Posterior vena cava (tissue), 2 donors: ENCODE measurements around the gene HDAC9. TPM values are rescaled to one million over a fixed set of nuclear protein-coding genes. Genes with fewer than 3 reads are reported as not detected.
"Not testable (repeated sequence)": the region's sequence is repeated elsewhere in the genome, so short reads cannot be mapped to it uniquely, and the experiment has no call there.

Experiments
- DNase-seq: peaks from one replicate; pipeline ENCODE4 v3.0.0-alpha.2; 2020; ENCODE audit warnings: low spot score
- intact Hi-C, 2 donors: fragments of 100-400 bp; cut with DNase I; formaldehyde crosslinking; loops; one replicate each; pipeline versions ENCODE4 v1.14.1 to v1.14.2; 2022 to 2023
- total RNA-seq, 2 donors: library from RNA; stranded (reverse); fragmentation: NEBNext Ultra II Directional; extraction: Animal tissue kit (Norgen Biotek cat#: 25700); gene quantifications; one replicate each; pipeline ENCODE4 v1.2.1, GENCODE V29; 2021
- donor health status: DM: yes; HTN: yes; CAD: no.
- donor health status: DM: yes; HTN: yes; CAD: no.

Gene HDAC9
- total RNA-seq, 2 donors from 2014 or later, result 42.3 to 145 TPM

DNA sequence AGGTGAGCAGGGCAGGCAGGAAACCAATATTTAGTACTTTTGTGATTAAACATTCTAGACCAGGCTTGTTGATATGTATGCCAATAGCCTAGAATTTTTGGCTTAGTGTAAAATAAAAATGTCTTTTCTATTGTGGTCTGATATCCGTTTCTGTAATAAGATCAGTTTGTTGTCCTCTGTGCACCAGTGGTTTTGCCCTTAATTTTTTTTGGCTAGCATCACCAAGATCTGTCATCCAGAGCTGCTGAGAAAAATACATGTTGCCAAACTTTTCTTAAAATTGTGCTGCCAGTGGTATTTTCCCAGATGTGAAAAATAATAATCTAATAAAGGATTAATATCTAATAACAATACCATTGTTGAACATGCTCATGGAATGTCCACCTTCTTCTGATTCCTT lies 506.3 kb downstream of the HDAC9 start:
- intact Hi-C loops, result no loop called here
- no peak for DNase-seq

GRCh38 chr7:19009241-19009935 lies 513.8 kb downstream of the HDAC9 start:
- DNase-seq, result no peak
- intact Hi-C loops, result no loop called here

- intact Hi-C loops, result no loop called here
- DNase-seq, result no peak
Observed at GRCh38 chr7:19009936-19010280, 514.4 kb downstream of the HDAC9 start.

DNA sequence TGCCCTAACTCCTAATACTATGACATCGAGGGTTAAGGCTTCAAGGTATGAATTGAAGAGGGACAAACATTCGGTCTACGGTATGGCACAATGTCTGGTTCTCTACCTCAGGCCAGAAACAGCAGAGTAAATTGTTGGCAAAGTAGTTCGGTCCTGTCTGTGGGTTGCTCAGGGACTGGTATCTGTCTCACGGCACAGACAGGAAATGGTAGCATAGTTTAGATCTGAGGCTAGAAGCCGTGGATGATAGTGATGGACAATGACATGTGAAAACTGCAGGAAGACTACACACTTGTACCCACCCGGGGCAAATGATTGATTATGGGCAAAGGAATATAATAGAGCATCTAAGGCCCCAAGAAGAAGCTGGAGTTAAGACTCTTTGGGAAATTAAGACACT lies 515.7 kb downstream of the HDAC9 start:
- intact Hi-C loops, result no loop called here
- no peak for DNase-seq

GRCh38 chr7:19015098-19015497 lies 519.5 kb downstream of the HDAC9 start:
- intact Hi-C loops, result no loop called here
- no peak for DNase-seq

GRCh38 chr7:19016140-19016539 lies 520.6 kb downstream of the HDAC9 start:
- DNase-seq, result no peak
- intact Hi-C loops, result no loop called here

DNA sequence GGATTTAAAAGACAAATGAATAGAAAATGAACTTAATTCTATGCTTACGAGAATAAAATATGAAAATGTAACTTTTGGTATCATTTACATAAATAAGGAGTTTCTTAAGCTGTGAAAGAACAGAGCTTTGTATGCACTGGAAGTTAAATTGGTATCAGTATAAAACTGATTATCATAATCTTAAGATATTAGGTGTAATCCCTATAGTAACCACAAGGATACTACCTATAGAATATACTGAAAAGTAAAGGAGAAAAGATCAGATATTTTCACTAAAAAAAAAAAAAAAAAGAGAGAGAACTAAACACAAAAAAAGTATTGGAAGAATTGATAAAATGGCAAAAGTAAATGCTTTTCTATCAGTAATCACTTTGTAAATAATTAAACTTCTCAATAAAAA lies 521.8 kb downstream of the HDAC9 start:
- intact Hi-C loops, result no loop called here

DNA sequence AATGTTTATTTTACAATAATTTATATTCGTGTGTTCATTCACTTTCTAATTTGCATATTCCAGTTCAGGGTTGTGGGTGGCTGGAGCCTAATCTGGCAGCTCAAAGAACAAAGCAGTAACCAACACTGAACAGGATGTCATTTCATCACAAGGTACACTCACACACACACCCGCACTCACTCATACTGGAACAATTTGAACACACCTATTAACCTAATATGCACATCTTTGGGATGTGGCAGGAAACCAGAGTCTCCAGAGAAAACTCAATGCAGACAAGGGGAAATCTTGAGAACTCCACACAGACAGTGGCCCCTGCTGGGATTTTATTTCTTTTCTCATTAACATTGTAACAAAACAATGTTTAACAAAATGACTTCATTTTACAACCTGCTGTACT lies 524.5 kb downstream of the HDAC9 start:
- DNase-seq, result no peak
- intact Hi-C loops, result no loop called here

More for the DNA sequence above, 521.8 kb downstream of the HDAC9 start:
- no peak for DNase-seq

DNA sequence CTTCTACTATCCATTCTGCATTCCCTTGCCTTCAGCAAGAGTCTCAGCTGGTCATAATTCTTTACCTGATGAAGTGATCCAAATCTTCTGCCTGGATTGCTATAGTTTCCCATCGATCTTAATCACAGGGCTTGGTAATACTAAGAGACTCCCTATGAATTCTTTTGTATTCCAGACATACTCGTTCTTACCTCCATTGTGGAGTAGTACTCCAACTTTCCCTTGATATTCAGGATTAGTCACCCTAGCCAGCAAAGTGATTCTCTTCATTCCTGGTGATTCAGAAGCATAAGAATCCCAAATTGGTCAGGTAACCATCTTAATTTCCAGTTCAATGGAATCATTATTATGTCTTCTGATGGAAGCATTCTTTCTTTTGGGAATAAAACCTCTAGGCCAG lies 525.2 kb downstream of the HDAC9 start:
- DNase-seq, result no peak
- intact Hi-C loops, result no loop called here

DNA sequence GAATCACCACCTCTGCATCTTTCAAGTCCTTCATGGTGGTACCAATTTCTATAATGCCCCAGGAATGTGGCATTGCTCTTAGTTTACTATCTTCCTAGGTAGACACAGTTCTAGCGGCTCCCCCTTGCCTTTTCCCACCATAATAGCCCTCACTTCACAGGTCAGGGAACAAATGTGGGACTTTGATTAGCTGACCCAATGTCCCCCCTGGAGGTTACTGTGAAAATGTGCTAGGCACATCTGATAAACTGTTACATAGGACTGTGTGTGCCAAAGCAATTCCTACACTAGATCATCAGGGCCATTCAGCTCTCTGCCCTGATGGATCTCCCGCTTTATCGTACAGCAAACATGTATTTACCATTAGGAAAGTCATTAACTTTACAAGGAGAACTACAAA lies 527.9 kb downstream of the HDAC9 start:
- DNase-seq, result no peak
- intact Hi-C loops, result no loop called here

- intact Hi-C loops, result no loop called here
- no peak for DNase-seq
Observed at GRCh38 chr7:19024261-19024660, 528.7 kb downstream of the HDAC9 start.

- intact Hi-C loops, result no loop called here
- DNase-seq, result no peak
Observed at GRCh38 chr7:19026888-19027287, 531.3 kb downstream of the HDAC9 start.

DNA sequence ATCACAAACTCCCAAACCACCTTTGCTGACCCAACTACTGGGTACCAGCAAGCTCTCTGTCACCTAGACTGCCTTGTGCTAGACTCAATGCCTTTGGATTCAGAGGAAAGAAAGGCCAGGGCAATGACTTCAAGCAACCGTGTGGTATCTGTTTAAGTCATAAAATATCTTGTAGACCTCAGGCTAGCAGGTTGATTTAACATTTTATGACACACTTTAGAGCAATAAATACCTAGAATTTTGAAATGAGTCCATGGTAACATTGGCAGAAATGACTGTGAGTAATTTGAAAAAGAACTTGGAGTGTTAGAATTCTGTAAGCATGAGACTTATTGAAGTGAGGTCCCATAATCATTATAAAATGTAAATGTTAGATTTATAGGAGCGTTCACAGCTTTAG lies 534.7 kb downstream of the HDAC9 start:
- no peak for DNase-seq
- intact Hi-C loops, result no loop called here

DNA sequence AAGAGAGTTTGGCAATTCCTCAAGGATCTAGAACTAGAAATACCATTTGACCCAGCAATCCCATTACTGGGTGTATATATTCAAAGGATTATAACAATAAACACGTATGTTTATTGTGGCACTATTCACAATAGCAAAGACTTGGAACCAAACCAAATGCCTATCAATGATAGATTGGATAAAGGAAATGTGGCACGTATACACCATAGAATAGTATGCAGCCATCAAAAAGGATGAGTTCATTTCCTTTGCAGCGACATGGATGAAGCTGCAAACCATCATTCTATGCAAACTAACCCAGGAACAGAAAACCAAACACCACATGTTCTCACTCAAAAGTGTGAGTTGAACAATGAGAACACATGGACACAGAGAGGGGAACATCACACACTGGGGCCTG lies 537.4 kb downstream of the HDAC9 start:
- intact Hi-C loops, DNase-seq: not testable (repeated sequence)

DNA sequence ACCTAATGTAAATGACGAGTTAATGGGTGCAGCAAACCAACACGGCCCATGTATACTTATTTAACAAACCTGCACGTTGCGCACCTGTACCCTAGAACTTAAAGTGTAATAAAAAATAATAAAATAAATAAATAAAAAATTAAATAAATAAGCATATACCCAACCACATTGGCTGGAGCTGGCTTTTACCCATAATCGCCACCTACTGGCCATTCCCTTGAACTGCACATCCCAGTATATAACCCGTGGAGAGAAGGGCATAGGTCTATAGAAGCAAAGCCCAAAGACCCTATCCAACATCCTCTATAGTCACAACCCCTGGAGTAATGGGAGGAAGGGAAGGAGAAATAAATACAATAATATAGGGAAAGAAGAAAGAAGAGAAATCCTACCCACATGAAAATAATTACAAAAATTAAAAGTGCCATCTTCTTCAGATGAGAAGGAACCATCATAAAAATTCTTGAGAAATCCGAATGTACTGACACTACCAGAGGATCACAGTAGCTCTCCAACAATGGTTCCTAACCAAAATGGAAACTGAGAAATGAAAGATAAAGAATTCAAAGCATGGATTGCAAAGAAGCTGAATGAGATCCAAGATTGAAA lies 556.3 kb downstream of the HDAC9 start:
- DNase-seq, result no peak
- intact Hi-C loops, result loop anchor here in 1 of 2 donors (5.0 kb wide), 1 partner anchor 1560 kb away; no protein-coding TSS in a partner anchor
